K562 (cell line): Measurements from ENCODE around the gene SH3BGRL3. TPM values are rescaled to one million over a fixed set of nuclear protein-coding genes. Genes with fewer than 3 reads are reported as not detected.

Source experiments
- ATAC-seq: fragments of 200-7000 bp; cut with Tn5 transposase; 3 replicates; pipeline ENCODE4 v1.9.1; 2020; ENCODE audit warnings: moderate library complexity
- BruUV-seq: library from RNA; stranded (reverse); fragments of 400-500 nt; replicated peaks from 2 replicates; lab custom pipeline; 2021; lab: Mats Ljungman, UMichigan
- CTCF ChIA-PET: fragments of 300-600 bp; formaldehyde crosslinking; extraction: SDS; loops from one replicate; lab custom pipeline; 2021; ENCODE audit warnings: low intra/inter-chr PET ratio; lab: Yijun Ruan, JAX
- POLR2A ChIA-PET: fragments of 300-600, 350-650 bp; sonication (Branson Sonifier 250); formaldehyde crosslinking; extraction: SDS; loops from one replicate; lab custom pipeline; 2021; ENCODE audit warnings: antibody characterized with exemption, inconsistent platforms; lab: Yijun Ruan, JAX
- DNase-seq, 4 experiments: peaks; one replicate each; pipeline versions ENCODE4 v3.0.0 to v3.0.0-alpha.2; 2011 to 2018; ENCODE audit warnings: low spot score in 3 of 4, mixed read lengths in 3 of 4; ENCODE audit errors: extremely low read depth in 1 of 4
- FAIRE-seq: peaks from 2 replicates; lab custom pipeline; 2011; peaks lifted over from hg19 to GRCh38; lab: Jason Lieb, UNC
- H2AFZ ChIP-seq: 2 replicates; pipeline ENCODE4 v1.6.0; 2011; ENCODE audit warnings: low read depth, low read length, control low read depth, inconsistent platforms
- H3K27ac ChIP-seq: fragments of 200-600 bp; 3 replicates; pipeline ENCODE4 v1.8.0; 2011; ENCODE audit warnings: low read depth, mild to moderate bottlenecking, control low read depth, inconsistent platforms, low read length, moderate library complexity, mixed read lengths; ENCODE audit errors: extremely low read depth
- H3K27me3 ChIP-seq, 2 experiments: fragments of 300-600 bp in 1 of 2; 2 replicates in 1 of 2; 3 replicates in 1 of 2; pipeline versions ENCODE4 v1.6.0 to v1.8.0; 2011; ENCODE audit warnings: inconsistent platforms in 2 of 2, low read length in 2 of 2, mild to moderate bottlenecking in 1 of 2, mixed read lengths in 1 of 2, moderate library complexity in 1 of 2; ENCODE audit not compliant: control insufficient read depth in 2 of 2, insufficient read depth in 2 of 2
- H3K36me3 ChIP-seq: fragments of 300-600 bp; 3 replicates; pipeline ENCODE4 v1.8.0; 2011; ENCODE audit warnings: mild to moderate bottlenecking, low read length, inconsistent platforms; ENCODE audit not compliant: control insufficient read depth, insufficient read depth
- H3K4me1 ChIP-seq, 2 experiments: fragments of 200-600 bp in 1 of 2; replicated peaks in 1 of 2; 2 replicates in 1 of 2; 3 replicates in 1 of 2; pipeline versions ENCODE4 v1.5.1 to v1.8.0; 2011; ENCODE audit warnings: inconsistent platforms in 2 of 2, low read length in 2 of 2, mild to moderate bottlenecking in 1 of 2, mixed read lengths in 1 of 2, moderate library complexity in 1 of 2; ENCODE audit not compliant: control insufficient read depth in 2 of 2, insufficient read depth in 2 of 2
- H3K4me2 ChIP-seq: 2 replicates; pipeline ENCODE4 v1.6.1; 2011; ENCODE audit warnings: low read length, control low read depth, inconsistent platforms, mixed read lengths; ENCODE audit not compliant: insufficient read depth
- H3K4me3 ChIP-seq: fragments of 200-600 bp; sonication (generic), shearing (Covaris generic); 2 replicates; pipeline ENCODE4 v1.5.1; 2016; ENCODE audit warnings: control low read depth, inconsistent platforms
- H3K79me2 ChIP-seq: fragments of 200-600 bp; 3 replicates; pipeline ENCODE4 v1.8.0; 2011; ENCODE audit warnings: low read length, inconsistent platforms; ENCODE audit not compliant: control insufficient read depth, insufficient read depth
- H3K9ac ChIP-seq, 2 experiments: 2 replicates each; pipeline versions ENCODE4 v1.6.0 to v1.6.1; 2011; ENCODE audit warnings: low read depth in 2 of 2, low read length in 2 of 2, control low read depth in 1 of 2, inconsistent platforms in 1 of 2, mild to moderate bottlenecking in 1 of 2, mixed read lengths in 1 of 2; ENCODE audit not compliant: insufficient read depth in 1 of 2
- H3K9me1 ChIP-seq: one replicate; pipeline ENCODE4 v1.6.0; 2011; ENCODE audit warnings: inconsistent platforms, mild to moderate bottlenecking, low read length, moderate library complexity; ENCODE audit not compliant: control insufficient read depth, insufficient read depth
- H3K9me3 ChIP-seq: replicated peaks from 2 replicates; pipeline ENCODE4 v1.5.1; 2011; ENCODE audit warnings: low read depth, low read length, inconsistent platforms; ENCODE audit not compliant: control insufficient read depth, insufficient read depth
- H4K20me1 ChIP-seq: replicated peaks from 2 replicates; pipeline ENCODE4 v1.6.1; 2011; ENCODE audit warnings: low read length, inconsistent platforms, mixed read lengths; ENCODE audit not compliant: control insufficient read depth, insufficient read depth
- CEBPB ChIP-seq: fragments of 450-650 bp; IDR thresholded peaks from 2 replicates; pipeline ENCODE4 v1.6.1; 2016; ENCODE audit warnings: missing genetic modification characterization, missing compliant biosample characterization
- E2F6 ChIP-seq, 2 experiments: IDR thresholded peaks; 2 replicates each; pipeline ENCODE4 v1.6.1; 2011; ENCODE audit warnings: borderline replicate concordance in 1 of 2, control low read depth in 1 of 2, low read depth in 1 of 2, low read length in 1 of 2, mild to moderate bottlenecking in 1 of 2, mixed read lengths in 1 of 2, moderate library complexity in 1 of 2; ENCODE audit not compliant: insufficient read depth in 1 of 2, insufficient read length in 1 of 2, poor library complexity in 1 of 2, severe bottlenecking in 1 of 2; ENCODE audit errors: extremely low read depth in 1 of 2
- ETS1 ChIP-seq: conservative IDR thresholded peaks from 2 replicates; pipeline ENCODE4 v1.6.1; 2011; ENCODE audit warnings: low read depth, mild to moderate bottlenecking, low read length; ENCODE audit not compliant: control insufficient read depth
- GTF2A2 ChIP-seq: IDR thresholded peaks from 2 replicates; pipeline ENCODE4 v1.6.1; 2016; ENCODE audit warnings: mild to moderate bottlenecking, missing genetic modification characterization, missing compliant biosample characterization
- IFI16 ChIP-seq: fragments of 250-450 bp; sonication (Bioruptor Pico); IDR thresholded peaks from 2 replicates; pipeline ENCODE4 v2.1.2; 2022; ENCODE audit warnings: mild to moderate bottlenecking, inconsistent platforms
- IRF9 ChIP-seq: fragments of 450-650 bp; IDR thresholded peaks from 2 replicates; pipeline ENCODE4 v1.6.1; 2016; ENCODE audit warnings: missing biosample characterization, missing genetic modification characterization
- KLF16 ChIP-seq: IDR thresholded peaks from 2 replicates; pipeline ENCODE4 v1.6.1; 2016; ENCODE audit warnings: antibody characterized with exemption
- PHB ChIP-seq: fragments of 250-450 bp; sonication (Bioruptor Pico); IDR thresholded peaks from 2 replicates; pipeline ENCODE4 v1.5.0; 2021
- PHB2 ChIP-seq: fragments of 450-650 bp; IDR thresholded peaks from 2 replicates; pipeline ENCODE4 v1.6.1; 2017; ENCODE audit warnings: low read depth
- PML ChIP-seq: IDR thresholded peaks from 2 replicates; pipeline ENCODE4 v1.6.1; 2012; ENCODE audit warnings: low read length, inconsistent platforms
- POLR2B ChIP-seq: fragments of 450-650 bp; IDR thresholded peaks from 2 replicates; pipeline ENCODE4 v1.6.1; 2018; ENCODE audit warnings: low read depth; ENCODE audit not compliant: partially characterized antibody
- PTBP1 ChIP-seq: fragments of 200-400 bp; formaldehyde crosslinking; IDR thresholded peaks from 2 replicates; pipeline ENCODE4 v1.6.1; 2017; ENCODE audit warnings: low read depth, low read length
- RBFOX2 ChIP-seq: fragments of 200-400 bp; formaldehyde crosslinking; IDR thresholded peaks from 2 replicates; pipeline ENCODE4 v1.6.1; 2017; ENCODE audit warnings: low read depth, mild to moderate bottlenecking, low read length, moderate library complexity
- RBM14 ChIP-seq: fragments of 200-400 bp; formaldehyde crosslinking; IDR thresholded peaks from 2 replicates; pipeline ENCODE4 v1.6.1; 2018; ENCODE audit warnings: low read depth, mild to moderate bottlenecking, low read length, moderate library complexity, borderline replicate concordance; ENCODE audit not compliant: insufficient read depth
- RBM17 ChIP-seq: fragments of 200-400 bp; formaldehyde crosslinking; IDR thresholded peaks from 2 replicates; pipeline ENCODE4 v1.6.1; 2017; ENCODE audit warnings: low read depth, mild to moderate bottlenecking, low read length, borderline replicate concordance
- THRA ChIP-seq: fragments of 450-650 bp; IDR thresholded peaks from 2 replicates; pipeline ENCODE4 v1.6.1; 2017; ENCODE audit warnings: mild to moderate bottlenecking, moderate library complexity
- ZNF174 ChIP-seq: fragments of 250-450 bp; sonication (Bioruptor Pico); IDR thresholded peaks from 2 replicates; pipeline ENCODE4 v1.4.0; 2020; ENCODE audit warnings: mild to moderate bottlenecking
- ZNF778 ChIP-seq: fragments of 450-650 bp; formaldehyde crosslinking; IDR thresholded peaks from 2 replicates; pipeline ENCODE4 v1.4.0; 2020; ENCODE audit warnings: mild to moderate bottlenecking, moderate library complexity
- whole genome bisulfite sequencing: fragments of 100-300 bp; shearing (Covaris generic); methylation state at CpG from one replicate; pipeline ENCODE4 v1.1.6; 2016; ENCODE audit warnings: low coverage, mixed read lengths; ENCODE audit not compliant: insufficient coverage; ENCODE audit errors: missing lambda C conversion rate; 5-methylcytosine and 5-hydroxymethylcytosine counted together
- in situ Hi-C: fragments of 300-500 bp; cut with MboI; formaldehyde crosslinking; loops from 4 replicates; pipeline ENCODE4 v1.15.0; 2018; ENCODE audit warnings: inconsistent platforms, mixed read lengths
- intact Hi-C: fragments of 100-400 bp; cut with micrococcal nuclease; formaldehyde crosslinking; loops from 2 replicates; pipeline ENCODE4 v1.14.2; 2022
- polyA plus RNA-seq, 8 experiments: library from polyadenylated mRNA; depleted of rRNA in 4 of 8; stranded (reverse) in 5 of 8; unstranded in 3 of 8; fragments of >200 nt; fragmentation: Nextera tagmentation in 2 of 8; fragmentation: Illumina TruSeq in 1 of 8; extraction: Ambion mirVana in 2 of 8; extraction: Trizol in 1 of 8; gene quantifications; 2 replicates each; pipeline versions ENCODE4 v1.2.1 to v1.2.3, GENCODE V29; 2011 to 2014; ENCODE audit warnings: inconsistent platforms in 1 of 8, missing spikeins in 1 of 8
- total RNA-seq, 7 experiments: library from RNA; depleted of rRNA in 6 of 7; stranded (reverse); fragments of >200 nt in 6 of 7; fragmentation: Illumina TruSeq in 2 of 7; extraction: Trizol in 2 of 7; gene quantifications; 2 replicates each; pipeline versions ENCODE4 v1.2.1 to v1.2.3, GENCODE V29; 2011 to 2021; ENCODE audit warnings: low replicate concordance in 1 of 7

Gene SH3BGRL3
- total and polyA plus RNA-seq, 9 of the 15 experiments (the other 6 are each of a cell fraction or from before 2014, with no cell fraction given): 30.3 to 140 (median 54.2) TPM

- TF ChIP-seq PML (no peak), GTF2A2 (tag) (no peak), CEBPB (tag) (no peak), PHB (no peak), ZNF778 (CRISPR knock-in tag) (no peak), KLF16 (no peak)
These were observed 2.1 kb downstream of the SH3BGRL3 start (continued) for GRCh38 chr1:26281971-26282370.

GRCh38 chr1:26282401-26282918, 2.6 kb downstream of the SH3BGRL3 start:
- FAIRE-seq (no peak), DNase-seq (peak in 1 of 4 experiments; percentile 25), ATAC-seq (no peak)
- ChIA-PET POLR2A (interaction anchor here (0.7 kb wide), 1 partner anchor 121 kb away, joined by 3 read pairs; no protein-coding TSS in a partner anchor), CTCF (no interaction called here)
- WGBS: 81% methylated on average over 17 of the region's 22 CpGs
- no peak overlapping the region for H3K4me3 ChIP-seq
- H2AFZ ChIP-seq: no peak overlapping the region
- H3K27ac ChIP-seq: no peak overlapping the region; the same call in 2 of the 3 replicates
- intact Hi-C loops: no loop called here
- BruUV-seq: no TSS peak
- peaks cover 55% of the 10 kb centered on the region for H3K36me3 ChIP-seq
- H3K79me2 ChIP-seq: peaks cover 24% of the 10 kb centered on the region; the same call in 2 of the 3 replicates
- no peaks in the 10 kb centered on the region for H3K9me3 ChIP-seq
- H3K9me1 ChIP-seq: peaks cover 5% of the 10 kb centered on the region
- no peaks in the 10 kb centered on the region for H3K27me3 ChIP-seq
- H3K4me1 ChIP-seq: peaks cover 85 to 93% of the 10 kb centered on the region in 2 experiments
- no peak overlapping the region for H3K4me2 ChIP-seq
- in situ Hi-C loops: no loop called here
- 0 out of 2 replicates have a peak, but pooled peaks cover 4% of the 10 kb centered on the region for H4K20me1 ChIP-seq
- peak overlapping the region in 1 of 2 experiments; percentile 65; a peak in 2 of 4 replicates for H3K9ac ChIP-seq
- TF ChIP-seq IFI16 (CRISPR knock-in tag): no peak
- no peak for TF ChIP-seq ZNF174 (CRISPR knock-in tag)
- no peak for TF ChIP-seq IRF9 (tag)
- no peak for TF ChIP-seq PHB2
- no peak for TF ChIP-seq ETS1
- TF ChIP-seq RBM17: no peak
- TF ChIP-seq E2F6 (IDR thresholded peaks at IDR 0.05; ENCODE audit: borderline replicate concordance in 1 of 2, extremely low read depth in 1 of 2, insufficient read depth in 1 of 2, insufficient read length in 1 of 2, low read depth in 1 of 2, low read length in 1 of 2, poor library complexity in 1 of 2, severe bottlenecking in 1 of 2): no peak
- no peak for TF ChIP-seq THRA
- TF ChIP-seq PTBP1: no peak
- no peak for TF ChIP-seq RBM14
- TF ChIP-seq POLR2B: no peak
- TF ChIP-seq RBFOX2: peak; percentile 57
